Astrocyte (in vitro differentiated cells and primary cell): Measurements from ENCODE around the gene TMEM101. TPM values are rescaled to one million over a fixed set of nuclear protein-coding genes. Genes with fewer than 3 reads are reported as not detected.
"Not testable (repeated sequence)": the region's sequence is repeated elsewhere in the genome, so short reads cannot be mapped to it uniquely, and the experiment has no call there.

Experiments used
- DNase-seq: peaks from one replicate; pipeline ENCODE4 v3.0.0-alpha.2; 2010; ENCODE audit warnings: low read depth
- FAIRE-seq: peaks from 2 replicates; lab custom pipeline; 2011; peaks lifted over from hg19 to GRCh38; lab: Jason Lieb, UNC
- H2AFZ ChIP-seq: 2 replicates; pipeline ENCODE4 v1.6.0; 2012; ENCODE audit warnings: low read depth, low read length, inconsistent platforms
- H3K27ac ChIP-seq: 2 replicates; pipeline ENCODE4 v1.5.1; 2011; ENCODE audit warnings: low read depth, low read length, inconsistent platforms
- H3K27me3 ChIP-seq: 2 replicates; pipeline ENCODE4 v1.6.0; 2011; ENCODE audit warnings: low read length, inconsistent platforms; ENCODE audit not compliant: insufficient read depth
- H3K36me3 ChIP-seq: 2 replicates; pipeline ENCODE4 v1.5.1; 2011; ENCODE audit warnings: low read length, inconsistent platforms; ENCODE audit not compliant: insufficient read depth
- H3K4me1 ChIP-seq: 2 replicates; pipeline ENCODE4 v1.5.1; 2011; ENCODE audit warnings: low read length, inconsistent platforms; ENCODE audit not compliant: insufficient read depth
- H3K4me2 ChIP-seq: 2 replicates; pipeline ENCODE4 v1.6.0; 2012; ENCODE audit warnings: low read length, inconsistent platforms
- H3K4me3 ChIP-seq: 2 replicates; pipeline ENCODE4 v1.5.1; 2011; ENCODE audit warnings: low read depth, mild to moderate bottlenecking, low read length, inconsistent platforms; ENCODE audit not compliant: insufficient read depth
- H3K79me2 ChIP-seq: 2 replicates; pipeline ENCODE4 v1.6.0; 2012; ENCODE audit warnings: mild to moderate bottlenecking, low read length, inconsistent platforms; ENCODE audit not compliant: insufficient read depth
- H3K9ac ChIP-seq: 2 replicates; pipeline ENCODE4 v1.6.0; 2012; ENCODE audit warnings: mild to moderate bottlenecking, low read length, inconsistent platforms
- H3K9me3 ChIP-seq: 2 replicates; pipeline ENCODE4 v1.5.1; 2012; ENCODE audit warnings: low read depth, mild to moderate bottlenecking, low read length, inconsistent platforms; ENCODE audit not compliant: insufficient read depth
- H4K20me1 ChIP-seq: 2 replicates; pipeline ENCODE4 v1.6.0; 2012; ENCODE audit warnings: low read length, inconsistent platforms; ENCODE audit not compliant: insufficient read depth
- H3K27ac Mint-ChIP-seq: one replicate; pipeline ENCODE4 v1.8.0; 2021; ENCODE audit warnings: mild to moderate bottlenecking, mixed read lengths; ENCODE audit not compliant: unreplicated experiment
- H3K27me3 Mint-ChIP-seq: one replicate; pipeline ENCODE4 v1.8.0; 2021; ENCODE audit warnings: low read depth, mixed read lengths; ENCODE audit not compliant: unreplicated experiment
- H3K36me3 Mint-ChIP-seq: one replicate; pipeline ENCODE4 v1.8.0; 2021; ENCODE audit warnings: low read depth, mixed read lengths; ENCODE audit not compliant: unreplicated experiment
- H3K4me1 Mint-ChIP-seq: one replicate; pipeline ENCODE4 v1.8.0; 2021; ENCODE audit warnings: low read depth, mixed read lengths; ENCODE audit not compliant: unreplicated experiment
- H3K4me3 Mint-ChIP-seq: one replicate; pipeline ENCODE4 v1.8.0; 2021; ENCODE audit warnings: mild to moderate bottlenecking, moderate library complexity, mixed read lengths; ENCODE audit not compliant: unreplicated experiment
- H3K9me3 Mint-ChIP-seq: one replicate; pipeline ENCODE4 v1.8.0; 2021; ENCODE audit warnings: mild to moderate bottlenecking, mixed read lengths; ENCODE audit not compliant: unreplicated experiment
- EZH2 ChIP-seq: IDR thresholded peaks from 2 replicates; pipeline ENCODE4 v1.6.1; 2012; ENCODE audit warnings: mild to moderate bottlenecking, low read length, inconsistent platforms; ENCODE audit not compliant: insufficient read depth
- total RNA-seq: library from RNA; stranded (reverse); gene quantifications from 2 replicates; pipeline ENCODE4 v1.2.1, GENCODE V29; 2021
- TF ChIP-seq, protein P1 (sequence below): IDR thresholded peaks from 2 replicates; pipeline ENCODE4 v1.5.1; 2011; ENCODE audit warnings: low read depth, mild to moderate bottlenecking, inconsistent platforms, low read length, moderate library complexity; ENCODE audit not compliant: insufficient read depth

TMEM101 gene
- total RNA-seq, 1 donor from 2014 or later = 17.1 TPM

DNA sequence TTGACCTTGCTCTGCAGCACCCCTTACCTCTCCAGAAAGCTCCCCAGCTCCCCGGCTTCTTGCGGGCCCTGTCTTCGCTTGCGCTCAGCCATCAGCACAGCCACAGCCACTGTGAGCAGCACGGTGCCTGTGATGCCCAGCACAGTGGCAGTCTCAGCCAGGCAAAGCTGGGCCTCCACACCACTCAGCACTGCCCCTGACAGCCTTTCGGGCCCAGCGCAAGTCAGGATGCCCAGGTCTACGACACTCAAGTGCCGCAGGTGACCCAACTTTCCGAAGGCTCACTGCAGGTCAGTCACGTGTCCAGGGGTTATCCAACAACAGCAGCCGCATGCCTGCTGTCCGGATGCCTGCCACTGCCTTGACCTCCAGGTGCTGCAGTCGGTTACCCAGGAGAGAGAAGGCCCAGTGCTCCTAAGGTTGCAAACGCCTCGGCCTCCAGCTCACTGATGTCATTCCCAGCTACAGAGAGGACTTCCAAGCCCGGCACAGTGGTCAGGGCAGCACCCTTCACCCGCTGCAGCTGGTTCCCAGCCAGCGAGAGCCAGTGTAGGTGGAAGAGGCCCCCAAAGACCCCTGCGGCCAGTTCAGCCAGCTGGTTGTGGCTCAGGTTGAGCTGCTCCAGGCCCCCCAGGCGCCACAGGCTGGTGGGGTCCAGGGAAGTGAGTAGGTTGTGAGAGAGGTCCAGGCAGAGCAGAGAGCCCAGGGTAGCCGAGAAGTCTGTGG, 8.9 kb upstream of the TMEM101 start:
- H2AFZ ChIP-seq = no peak overlapping the region
- no peaks in the 10 kb centered on the region for H3K79me2 ChIP-seq
- H3K4me1 ChIP-seq = no peaks in the 10 kb centered on the region
- no peaks in the 10 kb centered on the region for H3K9me3 ChIP-seq
- Mint-ChIP-seq H3K4me3 (no peak overlapping the region), H3K27ac (no peak overlapping the region), H3K36me3 (peaks cover 18% of the 10 kb centered on the region), H3K4me1 (no peaks in the 10 kb centered on the region), H3K9me3 (no peaks in the 10 kb centered on the region), H3K27me3 (no peaks in the 10 kb centered on the region)
- H3K9ac ChIP-seq = no peak overlapping the region
- peaks cover 11% of the 10 kb centered on the region for H3K36me3 ChIP-seq
- DNase-seq = no peak
- TF ChIP-seq EZH2 = no peak
- TF ChIP-seq, protein P1, sequence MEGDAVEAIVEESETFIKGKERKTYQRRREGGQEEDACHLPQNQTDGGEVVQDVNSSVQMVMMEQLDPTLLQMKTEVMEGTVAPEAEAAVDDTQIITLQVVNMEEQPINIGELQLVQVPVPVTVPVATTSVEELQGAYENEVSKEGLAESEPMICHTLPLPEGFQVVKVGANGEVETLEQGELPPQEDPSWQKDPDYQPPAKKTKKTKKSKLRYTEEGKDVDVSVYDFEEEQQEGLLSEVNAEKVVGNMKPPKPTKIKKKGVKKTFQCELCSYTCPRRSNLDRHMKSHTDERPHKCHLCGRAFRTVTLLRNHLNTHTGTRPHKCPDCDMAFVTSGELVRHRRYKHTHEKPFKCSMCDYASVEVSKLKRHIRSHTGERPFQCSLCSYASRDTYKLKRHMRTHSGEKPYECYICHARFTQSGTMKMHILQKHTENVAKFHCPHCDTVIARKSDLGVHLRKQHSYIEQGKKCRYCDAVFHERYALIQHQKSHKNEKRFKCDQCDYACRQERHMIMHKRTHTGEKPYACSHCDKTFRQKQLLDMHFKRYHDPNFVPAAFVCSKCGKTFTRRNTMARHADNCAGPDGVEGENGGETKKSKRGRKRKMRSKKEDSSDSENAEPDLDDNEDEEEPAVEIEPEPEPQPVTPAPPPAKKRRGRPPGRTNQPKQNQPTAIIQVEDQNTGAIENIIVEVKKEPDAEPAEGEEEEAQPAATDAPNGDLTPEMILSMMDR = no peak
- no peak overlapping the region for H3K4me2 ChIP-seq
- H4K20me1 ChIP-seq = peaks cover 22% of the 10 kb centered on the region
- no peak overlapping the region for H3K27ac ChIP-seq
- FAIRE-seq = no peak
- no peaks in the 10 kb centered on the region for H3K27me3 ChIP-seq
- no peak overlapping the region for H3K4me3 ChIP-seq

DNA sequence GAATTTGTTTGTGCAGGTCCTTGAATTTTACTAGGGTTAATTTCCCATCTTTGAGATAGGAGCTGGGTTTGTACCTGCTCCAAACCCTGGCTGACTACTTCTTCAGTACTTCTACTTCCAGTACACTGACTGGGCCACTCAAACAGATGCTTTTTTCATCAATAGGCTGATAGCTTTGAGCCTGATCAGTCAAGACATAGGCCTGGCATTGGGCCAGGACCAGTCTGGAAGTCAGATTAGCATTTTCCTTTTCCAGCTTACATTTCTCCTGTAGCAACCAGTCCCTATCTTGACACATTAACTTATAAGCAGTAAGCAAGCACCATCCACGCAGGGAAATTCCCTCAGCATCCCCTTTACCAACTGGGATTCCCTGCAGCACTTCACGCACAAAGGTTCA, 7.5 kb upstream of the TMEM101 start:
- DNase-seq = no peak
- Histone ChIP-seq H4K20me1 (peaks cover 22% of the 10 kb centered on the region), H3K27ac (no peak overlapping the region), H3K4me1 (no peaks in the 10 kb centered on the region), H2AFZ (no peak overlapping the region), H3K9me3 (no peaks in the 10 kb centered on the region), H3K4me3 (no peak overlapping the region), H3K27me3 (no peaks in the 10 kb centered on the region), H3K79me2 (no peaks in the 10 kb centered on the region), H3K36me3 (peaks cover 7% of the 10 kb centered on the region), H3K4me2 (no peak overlapping the region), H3K9ac (no peak overlapping the region)
- Mint-ChIP-seq H3K4me1 (no peaks in the 10 kb centered on the region), H3K36me3 (peaks cover 23% of the 10 kb centered on the region), H3K4me3 (no peak overlapping the region), H3K9me3 (peaks cover 2% of the 10 kb centered on the region), H3K27me3 (no peaks in the 10 kb centered on the region), H3K27ac (no peak overlapping the region)
- TF ChIP-seq, protein P1 = no peak
- TF ChIP-seq EZH2 = no peak
- no peak for FAIRE-seq

DNA sequence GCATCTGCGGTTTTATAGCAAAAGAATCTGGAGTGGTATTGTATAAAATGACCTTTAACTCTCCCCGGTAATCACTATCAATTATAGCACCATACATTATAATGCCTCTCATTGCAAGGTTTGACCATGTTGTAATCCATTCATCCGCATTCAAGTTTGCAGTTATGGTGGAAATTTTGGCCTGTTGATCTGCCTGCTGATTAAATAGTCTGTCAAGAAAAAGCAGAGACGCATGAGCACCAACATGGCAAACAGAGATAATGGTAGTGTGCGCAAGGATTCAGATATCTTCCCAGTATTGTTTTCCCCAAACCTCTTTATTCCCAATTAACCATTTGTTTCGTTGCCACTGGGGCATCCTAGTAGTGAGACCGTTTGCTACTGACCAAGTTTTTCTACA, 6.5 kb upstream of the TMEM101 start:
- not testable (repeated sequence) for H3K4me2 ChIP-seq, H3K27ac ChIP-seq, H3K9me3 Mint-ChIP-seq, H3K4me1 Mint-ChIP-seq, H3K27me3 ChIP-seq, H3K27me3 Mint-ChIP-seq, H3K4me3 Mint-ChIP-seq, H3K9ac ChIP-seq, DNase-seq, H3K36me3 ChIP-seq, FAIRE-seq, H3K79me2 ChIP-seq, H3K9me3 ChIP-seq, H3K4me1 ChIP-seq, H3K27ac Mint-ChIP-seq, H2AFZ ChIP-seq, H3K4me3 ChIP-seq
- H4K20me1 ChIP-seq = peaks cover 18% of the 10 kb centered on the region
- H3K36me3 Mint-ChIP-seq = peaks cover 23% of the 10 kb centered on the region
